B cell (primary cell): ENCODE results near the gene RAPGEF1. TPM values are rescaled to one million over a fixed set of nuclear protein-coding genes. Genes with fewer than 3 reads are reported as not detected.
A peak's percentile ranks its signal among the peaks of the same experiment; 100 is the strongest.

Experiments
- ATAC-seq: fragments of 200-7000 bp; cut with Tn5 transposase; one replicate; pipeline ENCODE4 v1.10.0; 2021; ENCODE audit warnings: low read depth, mild to moderate bottlenecking, moderate number of reproducible peaks, moderate library complexity
- CTCF ChIA-PET: fragments of 350-600 bp; sonication (Branson Sonifier 250); formaldehyde crosslinking; loops from one replicate; lab custom pipeline; 2021; ENCODE audit warnings: antibody characterized with exemption, inconsistent platforms; lab: Charles Lee
- POLR2A ChIA-PET: fragments of 350-600 bp; sonication (Branson Sonifier 250); formaldehyde crosslinking; loops from one replicate; lab custom pipeline; 2021; ENCODE audit warnings: antibody characterized with exemption; lab: Charles Lee
- DNase-seq: peaks from one replicate; pipeline ENCODE4 v3.0.0; 2013
- H2AFZ ChIP-seq: 2 replicates; pipeline ENCODE4 v1.6.1; 2012; ENCODE audit warnings: mild to moderate bottlenecking, low read depth, low read length; ENCODE audit not compliant: insufficient read depth, poor library complexity, severe bottlenecking
- H3K27ac ChIP-seq, 2 donors: 1 replicate in 1 of 2; 2 replicates in 1 of 2; pipeline ENCODE4 v1.5.1; 2012 to 2013; ENCODE audit warnings: low read length in 2 of 2, mild to moderate bottlenecking in 2 of 2, moderate library complexity in 1 of 2
- H3K27me3 ChIP-seq, 4 experiments: fragments of 200-600 bp in 1 of 4; sonication (generic) in 1 of 4; replicated peaks in 1 of 4; 1 replicate in 2 of 4; 2 replicates in 2 of 4; pipeline versions ENCODE4 v1.6.1 to v1.7.0; 2013 to 2016; ENCODE audit warnings: low read length in 3 of 4, mild to moderate bottlenecking in 2 of 4, mixed read lengths in 1 of 4, moderate library complexity in 1 of 4; ENCODE audit not compliant: insufficient read depth in 4 of 4, control insufficient read depth in 3 of 4; ENCODE audit errors: control extremely low read depth in 1 of 4
- H3K36me3 ChIP-seq, 2 experiments: replicated peaks in 1 of 2; 1 replicate in 1 of 2; 2 replicates in 1 of 2; pipeline versions ENCODE4 v1.6.1 to v1.7.1; 2013; ENCODE audit warnings: low read length in 1 of 2; ENCODE audit not compliant: insufficient read depth in 2 of 2, control insufficient read depth in 1 of 2; ENCODE audit errors: control extremely low read depth in 1 of 2, extremely low read depth in 1 of 2
- H3K4me1 ChIP-seq, 2 donors: fragments of 200-600 bp in 1 of 2; sonication (generic) in 1 of 2; 1 replicate in 1 of 2; 2 replicates in 1 of 2; pipeline versions ENCODE4 v1.5.1 to v1.6.1; 2013 to 2017; ENCODE audit warnings: low read length in 2 of 2; ENCODE audit not compliant: control insufficient read depth in 2 of 2, insufficient read depth in 2 of 2
- H3K4me2 ChIP-seq: replicated peaks from 2 replicates; pipeline ENCODE3; 2012; ENCODE audit warnings: mild to moderate bottlenecking, low read depth, low read length; ENCODE audit not compliant: poor library complexity, severe bottlenecking
- H3K4me3 ChIP-seq, 5 experiments: fragments of 200-600 bp in 1 of 5; sonication (generic) in 1 of 5; 1 replicate in 3 of 5; 2 replicates in 2 of 5; pipeline versions ENCODE4 v1.5.1 to v1.7.0; 2011 to 2016; ENCODE audit warnings: low read length in 4 of 5, mild to moderate bottlenecking in 4 of 5, low read depth in 2 of 5, control low read depth in 1 of 5, moderate library complexity in 1 of 5; ENCODE audit not compliant: insufficient read depth in 1 of 5; ENCODE audit errors: control extremely low read depth in 1 of 5, extremely low read depth in 1 of 5
- H3K79me2 ChIP-seq: fragments of 200-600 bp; sonication (generic); one replicate; pipeline ENCODE4 v1.6.0; 2016; ENCODE audit warnings: low read length; ENCODE audit not compliant: control insufficient read depth, insufficient read depth
- H3K9ac ChIP-seq: fragments of 200-600 bp; sonication (generic); 2 replicates; pipeline ENCODE4 v1.6.1; 2017; ENCODE audit warnings: mild to moderate bottlenecking, low read length, moderate library complexity
- H3K9me3 ChIP-seq, 3 donors: one replicate each; pipeline versions ENCODE4 v1.6.1 to v1.7.1; 2013; ENCODE audit warnings: low read length in 2 of 3; ENCODE audit not compliant: control insufficient read depth in 2 of 3, insufficient read depth in 1 of 3; ENCODE audit errors: control extremely low read depth in 1 of 3
- H4K20me1 ChIP-seq: 2 replicates; pipeline ENCODE4 v1.6.0; 2012; ENCODE audit warnings: mild to moderate bottlenecking, low read length; ENCODE audit not compliant: insufficient read depth, control insufficient read depth, poor library complexity, severe bottlenecking
- H3K27ac Mint-ChIP-seq: one replicate; pipeline ENCODE4 v1.8.0; 2021; ENCODE audit warnings: mixed read lengths
- H3K27me3 Mint-ChIP-seq: one replicate; pipeline ENCODE4 v1.8.0; 2021; ENCODE audit warnings: mixed read lengths
- H3K4me1 Mint-ChIP-seq: one replicate; pipeline ENCODE4 v1.8.0; 2021; ENCODE audit warnings: mixed read lengths
- H3K4me3 Mint-ChIP-seq: one replicate; pipeline ENCODE4 v1.8.0; 2021; ENCODE audit warnings: mixed read lengths
- H3K9me3 Mint-ChIP-seq: one replicate; pipeline ENCODE4 v1.8.0; 2022; ENCODE audit warnings: mixed read lengths; ENCODE audit not compliant: insufficient read depth
- EZH2 ChIP-seq: IDR thresholded peaks from 2 replicates; pipeline ENCODE4 v1.6.1; 2012; ENCODE audit warnings: borderline replicate concordance, low read depth, mild to moderate bottlenecking, moderate library complexity, low read length; ENCODE audit not compliant: insufficient read depth, poor library complexity, severe bottlenecking
- WGBS: methylation state at CpG from one replicate; pipeline ENCODE4 v1.1.5; 2013; ENCODE audit warnings: missing lambda C conversion rate; ENCODE audit not compliant: insufficient coverage; 5-methylcytosine and 5-hydroxymethylcytosine counted together
- intact Hi-C: fragments of 100-400 bp; cut with micrococcal nuclease; formaldehyde crosslinking; loops from one replicate; pipeline ENCODE4 v1.10.0; 2022
- polyA plus RNA-seq: library from polyadenylated mRNA; depleted of rRNA; stranded (reverse); fragments of >200 nt; gene quantifications from 2 replicates; pipeline ENCODE4 v1.2.3, GENCODE V29; 2012
- total RNA-seq, 2 donors: library from RNA; stranded (reverse); fragments of 120-200 nt in 1 of 2; gene quantifications; 1 replicate in 1 of 2; 2 replicates in 1 of 2; pipeline versions ENCODE4 v1.2.3 to v1.2.4, GENCODE V29; 2013 to 2022
- TF ChIP-seq, protein P1 (sequence below): fragments of 200-600 bp; IDR thresholded peaks from one replicate; pipeline ENCODE4 v1.8.0; 2022; ENCODE audit warnings: antibody characterized with exemption, mild to moderate bottlenecking

The RAPGEF1 gene
- total and polyA plus RNA-seq, 2 donors (not counting 1 experiment from before 2014, with no cell fraction given) = 134 to 447 TPM

DNA sequence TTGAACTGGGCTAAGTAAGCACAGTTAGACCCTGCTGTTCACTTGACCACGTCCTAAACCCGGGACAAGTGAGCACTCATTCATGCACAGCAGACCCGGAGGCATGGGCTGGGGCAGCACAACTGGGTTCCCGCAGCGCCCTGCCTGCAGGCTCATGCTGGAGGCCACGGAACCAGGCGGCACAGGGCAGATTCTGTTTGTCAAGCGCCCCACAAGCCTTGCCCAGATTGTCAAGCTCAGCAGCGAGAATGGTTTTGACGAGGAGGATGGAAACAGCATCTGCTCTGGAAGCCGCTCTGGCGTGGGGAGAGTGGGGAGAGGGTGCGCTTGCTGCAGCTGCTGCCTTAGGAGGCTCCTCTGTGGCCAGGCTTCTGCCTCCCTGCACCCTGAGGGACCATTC lies 161.9 kb downstream of the RAPGEF1 start:
- H3K27me3 Mint-ChIP-seq = no peaks in the 10 kb centered on the region
- peaks cover 5 to 81% of the 10 kb centered on the region in 2 experiments for H3K36me3 ChIP-seq
- peak overlapping the region; percentile 23 for H3K4me3 Mint-ChIP-seq
- WGBS = 66% methylated on average over 12 of the region's 13 CpGs
- no peaks in the 10 kb centered on the region for H3K9me3 ChIP-seq
- peaks cover 5% of the 10 kb centered on the region for H4K20me1 ChIP-seq
- intact Hi-C loops = no loop called here
- ATAC-seq = no peak
- no peaks in the 10 kb centered on the region for H3K27me3 ChIP-seq
- no peak overlapping the region for H3K9ac ChIP-seq
- peak overlapping the region; percentile 67 to 83 for H3K27ac ChIP-seq
- H3K9me3 Mint-ChIP-seq = no peaks in the 10 kb centered on the region
- no peak for TF ChIP-seq EZH2
- TF ChIP-seq, protein P1, sequence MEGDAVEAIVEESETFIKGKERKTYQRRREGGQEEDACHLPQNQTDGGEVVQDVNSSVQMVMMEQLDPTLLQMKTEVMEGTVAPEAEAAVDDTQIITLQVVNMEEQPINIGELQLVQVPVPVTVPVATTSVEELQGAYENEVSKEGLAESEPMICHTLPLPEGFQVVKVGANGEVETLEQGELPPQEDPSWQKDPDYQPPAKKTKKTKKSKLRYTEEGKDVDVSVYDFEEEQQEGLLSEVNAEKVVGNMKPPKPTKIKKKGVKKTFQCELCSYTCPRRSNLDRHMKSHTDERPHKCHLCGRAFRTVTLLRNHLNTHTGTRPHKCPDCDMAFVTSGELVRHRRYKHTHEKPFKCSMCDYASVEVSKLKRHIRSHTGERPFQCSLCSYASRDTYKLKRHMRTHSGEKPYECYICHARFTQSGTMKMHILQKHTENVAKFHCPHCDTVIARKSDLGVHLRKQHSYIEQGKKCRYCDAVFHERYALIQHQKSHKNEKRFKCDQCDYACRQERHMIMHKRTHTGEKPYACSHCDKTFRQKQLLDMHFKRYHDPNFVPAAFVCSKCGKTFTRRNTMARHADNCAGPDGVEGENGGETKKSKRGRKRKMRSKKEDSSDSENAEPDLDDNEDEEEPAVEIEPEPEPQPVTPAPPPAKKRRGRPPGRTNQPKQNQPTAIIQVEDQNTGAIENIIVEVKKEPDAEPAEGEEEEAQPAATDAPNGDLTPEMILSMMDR = no peak
- peak overlapping the region; percentile 70 for H3K4me2 ChIP-seq
- no peak for DNase-seq
- CTCF ChIA-PET = interaction anchor here (0.7 to 3.0 kb wide), 6 partner anchors 13 to 228 kb away, joined by 3 to 19 read pairs (median 4); partner anchors contain the start of gene RAPGEF1
- peaks cover 19 to 27% of the 10 kb centered on the region in 2 donors for H3K4me1 ChIP-seq
- H3K27ac Mint-ChIP-seq = peak overlapping the region; percentile 94
- peaks cover 24% of the 10 kb centered on the region for H3K4me1 Mint-ChIP-seq
- no peak overlapping the region for H2AFZ ChIP-seq
- no peak overlapping the region for H3K4me3 ChIP-seq
- POLR2A ChIA-PET = interaction anchor here (0.5 kb wide), 1 partner anchor 1776 kb away, joined by 6 read pairs; no protein-coding TSS in a partner anchor
- H3K79me2 ChIP-seq = peaks cover 8% of the 10 kb centered on the region
